Activated CD8-positive, alpha-beta T cell treated with anti-CD3 and anti-CD28 coated beads, Interleukin-2, amount 10 ng/mL, durations not matched to agents 7 days and 5 days (primary cell): ENCODE data around the gene PIGO. TPM values are rescaled to one million over a fixed set of nuclear protein-coding genes. Genes with fewer than 3 reads are reported as not detected.

Experiments
- ATAC-seq: fragments of 150-1000 bp; cut with Tn5 transposase; one replicate; pipeline ENCODE4 v1.10.0; 2021; ENCODE audit warnings: moderate library complexity
- CTCF ChIA-PET: fragments of 350-600 bp; sonication (Branson Sonifier 250); formaldehyde crosslinking; loops from one replicate; lab custom pipeline; 2021; ENCODE audit warnings: antibody characterized with exemption; lab: Charles Lee
- POLR2A ChIA-PET: fragments of 350-600 bp; sonication (Branson Sonifier 250); formaldehyde crosslinking; loops from one replicate; lab custom pipeline; 2021; ENCODE audit warnings: antibody characterized with exemption; lab: Charles Lee
- DNase-seq: peaks from one replicate; pipeline ENCODE4 v3.0.0-alpha.2; 2020
- H3K27ac Mint-ChIP-seq: one replicate; pipeline ENCODE4 v1.8.0; 2021; ENCODE audit warnings: mild to moderate bottlenecking, mixed read lengths
- H3K27me3 Mint-ChIP-seq: one replicate; pipeline ENCODE4 v1.8.0; 2021; ENCODE audit warnings: low read depth, mixed read lengths
- H3K36me3 Mint-ChIP-seq: one replicate; pipeline ENCODE4 v1.8.0; 2021; ENCODE audit warnings: low read depth, mixed read lengths
- H3K4me1 Mint-ChIP-seq: one replicate; pipeline ENCODE4 v1.8.0; 2021; ENCODE audit warnings: low read depth, mixed read lengths
- H3K4me3 Mint-ChIP-seq: one replicate; pipeline ENCODE4 v1.8.0; 2021; ENCODE audit warnings: mild to moderate bottlenecking, mixed read lengths
- H3K9me3 Mint-ChIP-seq: one replicate; pipeline ENCODE4 v1.8.0; 2022; ENCODE audit warnings: mixed read lengths; ENCODE audit not compliant: insufficient read depth
- total RNA-seq, 2 experiments: library from RNA; stranded (reverse); gene quantifications; one replicate each; pipeline ENCODE4 v1.2.3, GENCODE V29; 2021

PIGO gene
- total RNA-seq, 2 experiments from 2014 or later, result 22.6 to 23.0 TPM

GRCh38 chr9:35105126-35105525, 8.7 kb upstream of the PIGO start:
- H3K4me3 Mint-ChIP-seq, result no peak overlapping the region
- CTCF ChIA-PET, result interaction anchor here (0.5 to 2.7 kb wide), 3 partner anchors 11 to 590 kb away, joined by 3 to 10 read pairs (median 6); partner anchors contain the start of gene ATOSB
- H3K9me3 Mint-ChIP-seq, result no peaks in the 10 kb centered on the region

GRCh38 chr9:35104586-35104985, 8.2 kb upstream of the PIGO start:
- no peak overlapping the region for H3K27ac Mint-ChIP-seq
- POLR2A ChIA-PET, result interaction anchor here (3.0 to 3.1 kb wide), 2 partner anchors 10 to 25 kb away, joined by 20 to 33 read pairs; partner anchors contain the start of genes ATOSB and FANCG
- ATAC-seq, result no peak
- H3K27me3 Mint-ChIP-seq, result no peaks in the 10 kb centered on the region
- H3K9me3 Mint-ChIP-seq, result no peaks in the 10 kb centered on the region
- CTCF ChIA-PET, result interaction anchor here (0.5 to 2.9 kb wide), 5 partner anchors 11 to 591 kb away, joined by 3 to 11 read pairs (median 8); partner anchors contain the start of genes ATOSB and FANCG
- H3K4me1 Mint-ChIP-seq, result peaks cover 43% of the 10 kb centered on the region
- no peak for DNase-seq
- peaks cover 37% of the 10 kb centered on the region for H3K36me3 Mint-ChIP-seq
- no peak overlapping the region for H3K4me3 Mint-ChIP-seq

More at GRCh38 chr9:35105126-35105525, 8.7 kb upstream of the PIGO start:
- H3K36me3 Mint-ChIP-seq, result peaks cover 32% of the 10 kb centered on the region
- no peaks in the 10 kb centered on the region for H3K27me3 Mint-ChIP-seq
- POLR2A ChIA-PET, result interaction anchor here (2.2 kb wide), 1 partner anchor 33 kb away, joined by 10 read pairs; the partner anchor contains the start of gene VCP
- no peak overlapping the region for H3K27ac Mint-ChIP-seq
- ATAC-seq (no peak), DNase-seq (no peak)
- H3K4me1 Mint-ChIP-seq, result peaks cover 43% of the 10 kb centered on the region

GRCh38 chr9:35103660-35104191, 7.3 kb upstream of the PIGO start:
- DNase-seq (no peak), ATAC-seq (peak; percentile 29)
- Mint-ChIP-seq H3K4me1 (peaks cover 40% of the 10 kb centered on the region), H3K27ac (peak overlapping the region; percentile 96), H3K36me3 (peaks cover 42% of the 10 kb centered on the region), H3K27me3 (no peaks in the 10 kb centered on the region), H3K9me3 (no peaks in the 10 kb centered on the region), H3K4me3 (peak overlapping the region; percentile 97)
- ChIA-PET CTCF (interaction anchor here (1.0 to 2.9 kb wide), 10 partner anchors 9 to 593 kb away, joined by 3 to 11 read pairs (median 6); partner anchors contain the start of genes ATOSB, FANCG and VCP), POLR2A (interaction anchor here (0.7 to 3.1 kb wide), 8 partner anchors 8 to 554 kb away, joined by 3 to 33 read pairs (median 10); partner anchors contain the start of genes ATOSB, CCDC107, FANCG and RMRP)

GRCh38 chr9:35102769-35103659, 6.6 kb upstream of the PIGO start, which contains the start of gene STOML2:
TSS of gene STOML2 (minus strand) at chr9:35103131. CDS start at chr9:35103094, 37 bp downstream.
- H3K27ac Mint-ChIP-seq, result peak within 1 kb of the TSS; percentile 96
- CTCF ChIA-PET, result interaction anchor here (0.7 to 2.9 kb wide), 12 partner anchors 8 to 593 kb away, joined by 3 to 11 read pairs (median 5); partner anchors contain the start of genes ATOSB, FANCG and VCP

GRCh38 chr9:35102465-35102768, 6.0 kb upstream of the PIGO start:
- CTCF ChIA-PET, result interaction anchor here (0.7 to 2.9 kb wide), 9 partner anchors 8 to 594 kb away, joined by 3 to 11 read pairs (median 4); partner anchors contain the start of gene FANCG
- Mint-ChIP-seq H3K27ac (peak overlapping the region; percentile 96), H3K36me3 (peaks cover 41% of the 10 kb centered on the region), H3K9me3 (no peaks in the 10 kb centered on the region), H3K27me3 (no peaks in the 10 kb centered on the region), H3K4me3 (peak overlapping the region; percentile 97), H3K4me1 (peaks cover 40% of the 10 kb centered on the region)
- DNase-seq, result peak; percentile 35
- ATAC-seq, result peak; percentile 32
- POLR2A ChIA-PET, result interaction anchor here (1.3 to 3.1 kb wide), 5 partner anchors 9 to 31 kb away, joined by 5 to 33 read pairs (median 20); partner anchors contain the start of genes ATOSB, FANCG and VCP

More at GRCh38 chr9:35102769-35103659, 6.6 kb upstream of the PIGO start, which contains the start of gene STOML2:
- POLR2A ChIA-PET, result interaction anchor here (0.7 to 3.1 kb wide), 8 partner anchors 9 to 555 kb away, joined by 3 to 33 read pairs (median 10); partner anchors contain the start of genes ATOSB, CCDC107, FANCG and RMRP
- Mint-ChIP-seq H3K36me3 (peaks cover 43% of the 10 kb centered on the region), H3K9me3 (no peaks in the 10 kb centered on the region), H3K27me3 (no peaks in the 10 kb centered on the region), H3K4me1 (peaks cover 40% of the 10 kb centered on the region), H3K4me3 (peak within 1 kb of the TSS; percentile 97)
- DNase-seq (peak; percentile 96), ATAC-seq (peak; percentile 93)

GRCh38 chr9:35097573-35097972, 1.2 kb upstream of the PIGO start:
- Mint-ChIP-seq H3K27me3 (no peaks in the 10 kb centered on the region), H3K4me1 (peaks cover 55% of the 10 kb centered on the region)

GRCh38 chr9:35091536-35091935, 4.9 kb downstream of the PIGO start:
- no peak for ATAC-seq
- ChIA-PET POLR2A (interaction anchor here (8.4 kb wide), 1 partner anchor 13 kb away, joined by 94 read pairs; the partner anchor contains the start of gene FANCG), CTCF (interaction anchor here (2.2 to 7.9 kb wide), 2 partner anchors 12 to 20 kb away, joined by 9 to 111 read pairs; partner anchors contain the start of genes FANCG and VCP)
- no peak for DNase-seq
- Mint-ChIP-seq H3K36me3 (peaks cover 47% of the 10 kb centered on the region), H3K27me3 (no peaks in the 10 kb centered on the region), H3K4me1 (peaks cover 21% of the 10 kb centered on the region), H3K27ac (no peak overlapping the region), H3K4me3 (no peak overlapping the region), H3K9me3 (no peaks in the 10 kb centered on the region)

More at GRCh38 chr9:35097573-35097972, 1.2 kb upstream of the PIGO start:
- no peak overlapping the region for H3K4me3 Mint-ChIP-seq
- no peaks in the 10 kb centered on the region for H3K9me3 Mint-ChIP-seq
- ATAC-seq (no peak), DNase-seq (no peak)
- POLR2A ChIA-PET, result interaction anchor here (1.1 to 8.4 kb wide), 5 partner anchors 16 to 198 kb away, joined by 3 to 94 read pairs (median 6); partner anchors contain the start of genes FANCG and VCP
- peaks cover 42% of the 10 kb centered on the region for H3K36me3 Mint-ChIP-seq
- CTCF ChIA-PET, result interaction anchor here (0.6 to 7.9 kb wide), 10 partner anchors 14 to 1049 kb away, joined by 3 to 111 read pairs (median 8); partner anchors contain the start of genes ATOSB, FANCG, UBAP2 and VCP
- peak overlapping the region; percentile 17 for H3K27ac Mint-ChIP-seq

- Mint-ChIP-seq H3K27ac (no peak overlapping the region), H3K36me3 (peaks cover 44% of the 10 kb centered on the region), H3K27me3 (no peaks in the 10 kb centered on the region), H3K4me1 (peaks cover 4% of the 10 kb centered on the region), H3K4me3 (no peak overlapping the region), H3K9me3 (no peaks in the 10 kb centered on the region)
- CTCF ChIA-PET, result no interaction called here
- DNase-seq (no peak), ATAC-seq (no peak)
- POLR2A ChIA-PET, result no interaction called here
Measured at GRCh38 chr9:35089434-35089833, 7.0 kb downstream of the PIGO start.

- Mint-ChIP-seq H3K4me1 (peaks cover 3% of the 10 kb centered on the region), H3K36me3 (peaks cover 19% of the 10 kb centered on the region), H3K9me3 (no peaks in the 10 kb centered on the region), H3K27me3 (no peaks in the 10 kb centered on the region), H3K4me3 (no peak overlapping the region), H3K27ac (no peak overlapping the region)
- ChIA-PET POLR2A (no interaction called here), CTCF (interaction anchor here (0.8 kb wide), 1 partner anchor 11 kb away, joined by 3 read pairs; the partner anchor contains the start of gene PIGO)
- ATAC-seq (no peak), DNase-seq (no peak)
Measured at GRCh38 chr9:35085078-35085477, 11.3 kb downstream of the PIGO start.

GRCh38 chr9:35079426-35080341, 16.7 kb downstream of the PIGO start, which contains the start of gene FANCG:
TSS of gene FANCG (minus strand) at chr9:35079942. CDS start at chr9:35079524, 418 bp downstream.
- ChIA-PET POLR2A (interaction anchor here (0.6 to 6.4 kb wide), 13 partner anchors 8 to 459 kb away, joined by 3 to 94 read pairs (median 4); partner anchors contain the start of genes DCTN3, PIGO, STOML2 and VCP), CTCF (interaction anchor here (1.0 to 9.3 kb wide), 8 partner anchors 8 to 415 kb away, joined by 3 to 111 read pairs (median 9); partner anchors contain the start of genes PIGO, STOML2 and VCP)
- Mint-ChIP-seq H3K9me3 (no peaks in the 10 kb centered on the region), H3K27ac (peak within 1 kb of the TSS; percentile 99), H3K27me3 (no peaks in the 10 kb centered on the region), H3K36me3 (peaks cover 35% of the 10 kb centered on the region), H3K4me3 (peak within 1 kb of the TSS; percentile 95), H3K4me1 (peaks cover 28% of the 10 kb centered on the region)
- DNase-seq (peak; percentile 90), ATAC-seq (peak; percentile 91)
